CD14-positive monocyte (primary cell): ENCODE data around the gene ALOX12B. TPM values are rescaled to one million over a fixed set of nuclear protein-coding genes. Genes with fewer than 3 reads are reported as not detected.

Experiments used
- DNase-seq, 3 donors: peaks; one replicate each; pipeline ENCODE4 v3.0.0-alpha.2; 2011 to 2022
- H2AFZ ChIP-seq: 2 replicates; pipeline ENCODE4 v1.6.0; 2012; ENCODE audit warnings: mild to moderate bottlenecking, low read depth, low read length, inconsistent platforms; ENCODE audit not compliant: insufficient read depth, poor library complexity, severe bottlenecking
- H3K27ac ChIP-seq, 2 donors: 1 replicate in 1 of 2; 2 replicates in 1 of 2; pipeline ENCODE4 v1.5.1; 2012 to 2013; ENCODE audit warnings: low read length in 2 of 2, control low read depth in 1 of 2, inconsistent platforms in 1 of 2, low read depth in 1 of 2, mild to moderate bottlenecking in 1 of 2
- H3K27me3 ChIP-seq, 2 donors: one replicate each; pipeline versions ENCODE4 v1.6.0 to v1.6.1; 2011 to 2013; ENCODE audit warnings: low read length in 2 of 2; ENCODE audit not compliant: control insufficient read depth in 2 of 2, insufficient read depth in 2 of 2
- H3K36me3 ChIP-seq, 2 donors: replicated peaks in 1 of 2; 1 replicate in 1 of 2; 2 replicates in 1 of 2; pipeline versions ENCODE4 v1.5.1 to v1.6.1; 2012 to 2013; ENCODE audit warnings: low read length in 2 of 2, control low read depth in 1 of 2, inconsistent platforms in 1 of 2, mild to moderate bottlenecking in 1 of 2; ENCODE audit not compliant: insufficient read depth in 2 of 2, control insufficient read depth in 1 of 2
- H3K4me1 ChIP-seq, 2 donors: 1 replicate in 1 of 2; 2 replicates in 1 of 2; pipeline versions ENCODE4 v1.5.1 to v1.6.1; 2012 to 2013; ENCODE audit warnings: low read length in 2 of 2, control low read depth in 1 of 2, inconsistent platforms in 1 of 2, mild to moderate bottlenecking in 1 of 2, moderate library complexity in 1 of 2; ENCODE audit not compliant: insufficient read depth in 2 of 2, control insufficient read depth in 1 of 2
- H3K4me2 ChIP-seq: replicated peaks from 2 replicates; pipeline ENCODE3; 2012; ENCODE audit warnings: low read length, moderate library complexity, mild to moderate bottlenecking; ENCODE audit not compliant: poor library complexity, severe bottlenecking; ENCODE audit errors: extremely low read depth
- H3K4me3 ChIP-seq, 3 experiments: fragments of 200-600 bp in 1 of 3; sonication (generic) in 1 of 3; replicated peaks in 1 of 3; 1 replicate in 2 of 3; 2 replicates in 1 of 3; pipeline ENCODE4 v1.5.1; 2011 to 2013; ENCODE audit warnings: low read length in 3 of 3, mild to moderate bottlenecking in 3 of 3, control low read depth in 2 of 3, low read depth in 2 of 3, inconsistent platforms in 1 of 3, moderate library complexity in 1 of 3
- H3K79me2 ChIP-seq: 2 replicates; pipeline ENCODE4 v1.6.0; 2012; ENCODE audit warnings: mild to moderate bottlenecking, control low read depth, inconsistent platforms, low read length, moderate library complexity; ENCODE audit not compliant: insufficient read depth
- H3K9ac ChIP-seq: 2 replicates; pipeline ENCODE4 v1.6.0; 2017; ENCODE audit warnings: low read length, mild to moderate bottlenecking; ENCODE audit not compliant: insufficient read depth, poor library complexity, severe bottlenecking
- H3K9me3 ChIP-seq, 2 donors: replicated peaks in 1 of 2; 1 replicate in 1 of 2; 2 replicates in 1 of 2; pipeline versions ENCODE4 v1.5.1 to v1.6.1; 2012 to 2013; ENCODE audit warnings: low read length in 2 of 2, control low read depth in 1 of 2; ENCODE audit not compliant: control insufficient read depth in 1 of 2, insufficient read depth in 1 of 2
- H4K20me1 ChIP-seq: 2 replicates; pipeline ENCODE4 v1.6.0; 2012; ENCODE audit warnings: mild to moderate bottlenecking, low read length, control low read depth, moderate library complexity; ENCODE audit not compliant: insufficient read depth
- H3K27ac Mint-ChIP-seq, 7 donors: one replicate each; pipeline ENCODE4 v1.8.0; 2020; ENCODE audit warnings: mild to moderate bottlenecking in 7 of 7, mixed read lengths in 7 of 7, moderate library complexity in 6 of 7, inconsistent platforms in 2 of 7
- H3K27me3 Mint-ChIP-seq, 3 donors: one replicate each; pipeline ENCODE4 v1.8.0; 2021 to 2022; ENCODE audit warnings: low read depth in 3 of 3, mild to moderate bottlenecking in 3 of 3, mixed read lengths in 3 of 3, moderate library complexity in 3 of 3, inconsistent platforms in 1 of 3
- H3K36me3 Mint-ChIP-seq, 2 donors: one replicate each; pipeline ENCODE4 v1.8.0; 2020; ENCODE audit warnings: mixed read lengths in 2 of 2, inconsistent platforms in 1 of 2, mild to moderate bottlenecking in 1 of 2
- H3K4me1 Mint-ChIP-seq: one replicate; pipeline ENCODE4 v1.8.0; 2020; ENCODE audit warnings: mild to moderate bottlenecking, mixed read lengths
- H3K4me3 Mint-ChIP-seq, 2 donors: one replicate each; pipeline ENCODE4 v1.8.0; 2020; ENCODE audit warnings: mild to moderate bottlenecking in 2 of 2, mixed read lengths in 2 of 2, moderate library complexity in 1 of 2
- H3K9me3 Mint-ChIP-seq, 7 donors: one replicate each; pipeline ENCODE4 v1.8.0; 2020 to 2022; ENCODE audit warnings: mixed read lengths in 7 of 7, mild to moderate bottlenecking in 6 of 7, moderate library complexity in 6 of 7, inconsistent platforms in 2 of 7
- CTCF ChIP-seq: fragments of 200-600 bp; IDR thresholded peaks from one replicate; pipeline ENCODE4 v1.8.0; 2022; ENCODE audit warnings: antibody characterized with exemption, mild to moderate bottlenecking
- WGBS: methylation state at CpG from one replicate; pipeline ENCODE4 v1.1.5; 2013; ENCODE audit warnings: missing lambda C conversion rate; ENCODE audit not compliant: insufficient coverage; 5-methylcytosine and 5-hydroxymethylcytosine counted together
- intact Hi-C, 2 donors: fragments of 100-400 bp; cut with micrococcal nuclease; formaldehyde crosslinking; loops; one replicate each; pipeline versions ENCODE4 v1.15.0 to v1.15.1; 2023
- polyA plus RNA-seq, 3 donors: library from polyadenylated mRNA; depleted of rRNA in 1 of 3; unstranded in 2 of 3; stranded (reverse) in 1 of 3; fragments of 300-500 nt in 2 of 3; fragments of >200 nt in 1 of 3; fragmentation: Illumina TruSeq in 2 of 3; gene quantifications; 1 replicate in 2 of 3; 2 replicates in 1 of 3; pipeline ENCODE4 v1.2.3, GENCODE V29; 2012 to 2021

The ALOX12B gene
- polyA plus RNA-seq, 3 donors: not detected

GRCh38 chr17:8075081-8075480, 12.4 kb downstream of the ALOX12B start:
- Histone ChIP-seq H3K4me3 (no peak overlapping the region), H3K27ac (no peak overlapping the region), H2AFZ (no peak overlapping the region), H3K27me3 (peaks cover 5 to 72% of the 10 kb centered on the region in 2 donors), H3K4me2 (no peak overlapping the region), H3K79me2 (no peaks in the 10 kb centered on the region), H3K36me3 (no peaks in the 10 kb centered on the region), H3K9ac (no peak overlapping the region), H3K9me3 (peaks cover 0 to 6% of the 10 kb centered on the region in 2 donors), H4K20me1 (no peaks in the 10 kb centered on the region), H3K4me1 (peaks cover 49% of the 10 kb centered on the region in 2 donors)
- Mint-ChIP-seq H3K27ac (no peak overlapping the region), H3K27me3 (peaks cover 60 to 74% (median 66%) of the 10 kb centered on the region in 3 donors), H3K4me3 (peak overlapping the region in 1 of 2 donors; percentile 95), H3K9me3 (peaks cover 0 to 17% (median 7%) of the 10 kb centered on the region in 7 donors), H3K4me1 (peaks cover 57% of the 10 kb centered on the region), H3K36me3 (peaks cover 11 to 21% of the 10 kb centered on the region in 2 donors)
- intact Hi-C loops: no loop called here
- TF ChIP-seq CTCF: no peak
- DNase-seq: no peak
- WGBS: no CpG with 5 or more reads among the region's 3 CpGs

- Mint-ChIP-seq H3K4me3 (peak overlapping the region in 1 of 2 donors; percentile 95), H3K27ac (no peak overlapping the region), H3K27me3 (peaks cover 58 to 69% (median 65%) of the 10 kb centered on the region in 3 donors), H3K9me3 (peaks cover 0 to 17% (median 7%) of the 10 kb centered on the region in 7 donors), H3K36me3 (peaks cover 11 to 21% of the 10 kb centered on the region in 2 donors), H3K4me1 (peaks cover 57% of the 10 kb centered on the region)
- Histone ChIP-seq H3K9me3 (peaks cover 0 to 6% of the 10 kb centered on the region in 2 donors), H3K9ac (no peak overlapping the region), H3K79me2 (no peaks in the 10 kb centered on the region), H3K4me2 (no peak overlapping the region), H3K4me3 (no peak overlapping the region), H4K20me1 (no peaks in the 10 kb centered on the region), H3K36me3 (no peaks in the 10 kb centered on the region), H2AFZ (no peak overlapping the region), H3K27me3 (peaks cover 5 to 68% of the 10 kb centered on the region in 2 donors), H3K27ac (no peak overlapping the region), H3K4me1 (peaks cover 49% of the 10 kb centered on the region in 2 donors)
- DNase-seq: no peak
- 92% methylated on average over 6 of the region's 7 CpGs for WGBS
- intact Hi-C loops: no loop called here
- TF ChIP-seq CTCF: no peak
These were observed 13.0 kb downstream of the ALOX12B start for GRCh38 chr17:8074554-8074953.
